Measurements from ENCODE around the gene PHF24. TPM values are rescaled to one million over a fixed set of nuclear protein-coding genes. Genes with fewer than 3 reads are reported as not detected.

PHF24 gene
- total and polyA plus RNA-seq, 7 donors, result under 0.01 to 2.2 (median 0.67) TPM; not detected in 1

- Histone ChIP-seq H3K27ac (peak overlapping the region in 3 of 4 donors; percentile 95 to 100 (median 98)), H3K9me3 (no peaks in the 10 kb centered on the region), H3K4me3 (no peak overlapping the region), H3K36me3 (peaks cover 10 to 26% (median 18%) of the 10 kb centered on the region in 4 donors), H3K27me3 (no peaks in the 10 kb centered on the region), H3K4me1 (peaks cover 0 to 72% (median 66%) of the 10 kb centered on the region in 4 donors)
- TF ChIP-seq POLR2AphosphoS5 (IDR thresholded peaks at IDR 0.05) (no peak), CTCF (IDR thresholded peaks at IDR 0.05) (no peak)
- 62 to 72% methylated on average over 3 of the region's 3 CpGs for WGBS, 2 donors
- no peak for DNase-seq
- intact Hi-C loops (cut with DNase I), result loop anchor here (10.0 kb wide), 3 partner anchors 489 to 1259 kb away; partner anchors contain the start of genes CCDC107, GNE, RMRP and SIT1
These were observed 37.6 kb downstream of the PHF24 start for GRCh38 chr9:34995670-34996060.

GRCh38 chr9:34996181-34996904 lies 38.3 kb downstream of the PHF24 start:
- DNase-seq, result no peak
- H3K4me1 ChIP-seq, result peaks cover 0 to 65% (median 59%) of the 10 kb centered on the region in 4 donors
- 97% methylated on average over 26 of the region's 26 CpGs for WGBS, 2 donors
- no peaks in the 10 kb centered on the region for H3K9me3 ChIP-seq
- no peak overlapping the region for H3K4me3 ChIP-seq
- TF ChIP-seq CTCF (IDR thresholded peaks at IDR 0.05) (no peak), EP300 (IDR thresholded peaks at IDR 0.05) (no peak), POLR2AphosphoS5 (IDR thresholded peaks at IDR 0.05) (peak in 1 of 4 donors; percentile 16), POLR2A (IDR thresholded peaks at IDR 0.05) (no peak)
- peaks cover 10 to 26% (median 18%) of the 10 kb centered on the region in 4 donors for H3K36me3 ChIP-seq
- intact Hi-C loops (cut with DNase I), result loop anchor here (10.0 kb wide), 3 partner anchors 488 to 1258 kb away; partner anchors contain the start of genes CCDC107, GNE, RMRP and SIT1
- no peaks in the 10 kb centered on the region for H3K27me3 ChIP-seq
- peak overlapping the region in 3 of 4 donors; percentile 95 to 100 (median 98) for H3K27ac ChIP-seq

DNA sequence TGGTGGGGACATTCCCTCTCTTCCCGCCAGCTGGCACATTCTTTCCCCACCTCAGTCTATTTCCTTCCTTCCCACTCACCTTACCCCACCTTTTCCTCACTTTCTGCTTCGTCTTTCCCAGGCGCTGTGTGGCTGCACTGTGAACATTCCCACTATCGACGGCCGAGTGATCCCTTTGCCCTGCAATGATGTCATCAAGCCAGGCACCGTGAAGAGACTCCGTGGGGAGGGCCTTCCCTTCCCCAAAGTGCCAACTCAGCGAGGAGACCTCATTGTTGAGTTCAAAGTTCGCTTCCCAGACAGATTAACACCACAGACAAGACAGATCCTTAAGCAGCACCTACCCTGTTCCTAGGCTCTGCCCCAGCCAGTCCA lies 38.8 kb downstream of the PHF24 start:
- Histone ChIP-seq H3K27ac (peak overlapping the region in 3 of 4 donors; percentile 95 to 100 (median 98)), H3K27me3 (no peaks in the 10 kb centered on the region), H3K36me3 (peaks cover 10 to 26% (median 18%) of the 10 kb centered on the region in 4 donors), H3K9me3 (no peaks in the 10 kb centered on the region), H3K4me1 (peaks cover 0 to 59% (median 54%) of the 10 kb centered on the region in 4 donors), H3K4me3 (no peak overlapping the region)
- 65 to 82% methylated on average over 10 of the region's 10 CpGs for WGBS, 2 donors
- no peak for DNase-seq
- intact Hi-C loops (cut with DNase I), result loop anchor here (10.0 kb wide), 3 partner anchors 488 to 1258 kb away; partner anchors contain the start of genes CCDC107, GNE, RMRP and SIT1
- no peak for TF ChIP-seq CTCF (IDR thresholded peaks at IDR 0.05)
- no peak for TF ChIP-seq POLR2AphosphoS5 (IDR thresholded peaks at IDR 0.05)
- no peak for TF ChIP-seq POLR2A (IDR thresholded peaks at IDR 0.05)
- no peak for TF ChIP-seq EP300 (IDR thresholded peaks at IDR 0.05)

- Histone ChIP-seq H3K36me3 (peaks cover 10 to 26% (median 18%) of the 10 kb centered on the region in 4 donors), H3K27ac (peak overlapping the region in 3 of 4 donors; percentile 95 to 100 (median 98)), H3K4me1 (peaks cover 0 to 54% (median 49%) of the 10 kb centered on the region in 4 donors), H3K4me3 (no peak overlapping the region), H3K9me3 (no peaks in the 10 kb centered on the region), H3K27me3 (no peaks in the 10 kb centered on the region)
- TF ChIP-seq CTCF (IDR thresholded peaks at IDR 0.05), result no peak
- no peak for TF ChIP-seq POLR2AphosphoS5 (IDR thresholded peaks at IDR 0.05)
- TF ChIP-seq POLR2A (IDR thresholded peaks at IDR 0.05), result no peak
- TF ChIP-seq EP300 (IDR thresholded peaks at IDR 0.05), result no peak
- DNase-seq, result no peak
- intact Hi-C loops (cut with DNase I), result loop anchor here (10.0 kb wide), 3 partner anchors 487 to 1257 kb away; partner anchors contain the start of genes CCDC107, GNE, RMRP and SIT1
These were observed 39.3 kb downstream of the PHF24 start for GRCh38 chr9:34997379-34997781.

Measured in sigmoid colon (tissue), 7 donors.